Measurements from ENCODE around the gene NUP54. TPM values are rescaled to one million over a fixed set of nuclear protein-coding genes. Genes with fewer than 3 reads are reported as not detected.

The NUP54 gene
- total and polyA plus RNA-seq, 2 of the 8 experiments (the other 6 are each of a cell fraction or from before 2014, with no cell fraction given) = 51.4 to 103 TPM

DNA sequence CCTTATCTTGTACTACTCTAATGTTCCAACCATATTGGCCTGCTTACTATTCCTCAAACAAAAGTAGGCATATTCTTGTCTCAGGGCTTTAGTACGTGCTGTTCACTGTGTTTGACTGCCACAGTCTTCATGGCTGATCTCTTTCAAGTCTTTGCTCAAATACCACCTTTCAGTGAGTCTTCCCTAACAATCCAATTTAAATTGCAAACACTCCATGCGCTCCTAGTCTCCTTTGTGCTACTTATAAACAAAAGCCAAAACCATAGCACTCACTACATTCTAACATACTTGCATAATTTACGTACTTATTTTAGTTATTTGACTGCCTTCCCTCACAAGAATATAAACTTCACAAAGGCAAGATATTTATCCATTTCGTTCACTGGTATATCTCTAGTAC is 75.4 kb downstream of the NUP54 start:
- no peak overlapping the region for H3K23ac ChIP-seq (ENCODE audit: insufficient read length)
- POLR2A ChIA-PET (ENCODE audit: partially characterized antibody) = no interaction called here
- H3K4me3 ChIP-seq (ENCODE audit: extremely low read depth in 1 of 4, insufficient read depth in 2 of 4, low read depth in 3 of 4, low read length in 4 of 4) = peak overlapping the region in 1 of 4 experiments; percentile 3; a peak in 1 of 8 replicates
- H3K9ac ChIP-seq (replicated peaks in 1 of 4; ENCODE audit: extremely low read depth in 1 of 4, low read depth in 3 of 4, low read length in 3 of 4) = peak overlapping the region in 2 of 4 experiments; percentile 25 to 40; a peak in 4 of 7 replicates
- no peak overlapping the region for H3K56ac ChIP-seq (replicated peaks; ENCODE audit: insufficient read length, low read depth, low read length)
- peak overlapping the region; percentile 50 to 77 for H3K4me2 ChIP-seq (ENCODE audit: insufficient read depth in 1 of 2, low read depth in 2 of 2, low read length in 2 of 2)
- peak overlapping the region; percentile 72 for H3K27ac ChIP-seq (ENCODE audit: low read depth, low read length)
- peaks cover 0 to 11% (median 6%) of the 10 kb centered on the region in 4 experiments; a peak in 5 of 7 replicates for H3K4me1 ChIP-seq (replicated peaks in 1 of 4; ENCODE audit: control insufficient read depth in 3 of 4, insufficient read depth in 4 of 4, low read length in 3 of 4)
- TF ChIP-seq TAF1 (IDR thresholded peaks at IDR 0.05; ENCODE audit: low read depth, low read length) (peak; percentile 24; the same call in 1 of the 2 replicates), NANOG (IDR thresholded peaks at IDR 0.05; ENCODE audit: insufficient read depth, low read depth, low read length, poor library complexity, severe bottlenecking) (peak; percentile 75), POU5F1 (IDR thresholded peaks at IDR 0.05; ENCODE audit: low read depth, low read length) (peak; percentile 43; the same call in 1 of the 2 replicates), JUND (IDR thresholded peaks at IDR 0.05; ENCODE audit: low read length) (peak; percentile 33; the same call in 1 of the 2 replicates), TAF7 (optimal IDR thresholded peaks at IDR 0.05; ENCODE audit: borderline replicate concordance, low read depth, low read length) (peak; percentile 26), SIX5 (IDR thresholded peaks at IDR 0.05; ENCODE audit: low read depth, low read length) (no peak), SP1 (IDR thresholded peaks at IDR 0.05; ENCODE audit: low read depth, low read length) (peak; percentile 47), TEAD4 (IDR thresholded peaks at IDR 0.05; ENCODE audit: low read depth, low read length) (peak; percentile 80; the same call in 1 of the 2 replicates), KDM4A (IDR thresholded peaks at IDR 0.05; ENCODE audit: low read depth, low read length, severe bottlenecking) (no peak), CBX5 (IDR thresholded peaks at IDR 0.05; ENCODE audit: low read depth, low read length) (no peak), ASH2L (IDR thresholded peaks at IDR 0.05; ENCODE audit: low read length) (peak; percentile 76)
- TF ChIP-seq, protein P1, sequence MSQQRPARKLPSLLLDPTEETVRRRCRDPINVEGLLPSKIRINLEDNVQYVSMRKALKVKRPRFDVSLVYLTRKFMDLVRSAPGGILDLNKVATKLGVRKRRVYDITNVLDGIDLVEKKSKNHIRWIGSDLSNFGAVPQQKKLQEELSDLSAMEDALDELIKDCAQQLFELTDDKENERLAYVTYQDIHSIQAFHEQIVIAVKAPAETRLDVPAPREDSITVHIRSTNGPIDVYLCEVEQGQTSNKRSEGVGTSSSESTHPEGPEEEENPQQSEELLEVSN (IDR thresholded peaks at IDR 0.05) = no peak
- no peaks in the 10 kb centered on the region for H4K20me1 ChIP-seq (replicated peaks in 1 of 2; ENCODE audit: control insufficient read depth in 1 of 2, insufficient read depth in 2 of 2, low read length in 2 of 2)
- no peak overlapping the region for H3K4ac ChIP-seq (replicated peaks; ENCODE audit: insufficient read length, low read depth, low read length)
- H2BK20ac ChIP-seq (ENCODE audit: low read length) = 0 out of 2 replicates have a peak overlapping the region, but pooled peaks have one; percentile 52
- no peak overlapping the region for H2BK15ac ChIP-seq (ENCODE audit: low read length)
- no peaks in the 10 kb centered on the region for H3K36me3 ChIP-seq (ENCODE audit: control insufficient read depth in 2 of 4, insufficient read depth in 4 of 4, low read length in 3 of 4)
- no peaks in the 10 kb centered on the region for H3K27me3 ChIP-seq (replicated peaks in 1 of 4; ENCODE audit: control insufficient read depth in 3 of 4, extremely low read depth in 1 of 4, insufficient read depth in 3 of 4, low read length in 3 of 4)
- H3K14ac ChIP-seq (ENCODE audit: insufficient read length) = no peak overlapping the region
- H2BK12ac ChIP-seq (ENCODE audit: low read depth, low read length) = peak overlapping the region; percentile 99; the same call in 1 of the 2 replicates
- CTCF ChIA-PET (ENCODE audit: partially characterized antibody) = interaction anchor here (1.5 kb wide), 1 partner anchor 77 kb away, joined by 8 read pairs; no protein-coding TSS in a partner anchor
- peak overlapping the region; percentile 61 for H4K5ac ChIP-seq (ENCODE audit: insufficient read length, low read depth, low read length)
- peak; percentile 87 for FAIRE-seq
- H2AFZ ChIP-seq (ENCODE audit: low read length) = peak overlapping the region; percentile 73
- no peak overlapping the region for H4K8ac ChIP-seq (ENCODE audit: extremely low read depth, insufficient read depth, low read length)
- no peaks in the 10 kb centered on the region for H3K9me3 ChIP-seq (ENCODE audit: insufficient read depth in 2 of 2, low read depth in 1 of 2, low read length in 1 of 2)
- H3K79me1 ChIP-seq (ENCODE audit: low read depth, low read length) = no peaks in the 10 kb centered on the region
- peak overlapping the region; percentile 45 for H2BK120ac ChIP-seq (replicated peaks; ENCODE audit: low read depth, low read length)
- no peak overlapping the region for H4K91ac ChIP-seq (replicated peaks; ENCODE audit: insufficient read length, low read length)
- 19% methylated on average over 4 of the region's 4 CpGs; no CpG with 5 or more reads in 1 of the 2 experiments for WGBS, 2 experiments (ENCODE audit: extremely low coverage in 1 of 2, insufficient coverage in 1 of 2, insufficient read length in 1 of 2, insufficient replicate concordance in 2 of 2, low coverage in 1 of 2, low lambda C conversion rate in 2 of 2, missing lambda C conversion rate in 1 of 2)
- DNase-seq (ENCODE audit: low read depth in 1 of 2, low spot score in 2 of 2) = no peak
- H3K18ac ChIP-seq (ENCODE audit: extremely low read depth, low read length) = no peak overlapping the region; the same call in 1 of the 2 replicates
- H2BK5ac ChIP-seq (ENCODE audit: low read depth, low read length) = peak overlapping the region; percentile 85
- no peaks in the 10 kb centered on the region for H3K79me2 ChIP-seq (ENCODE audit: control insufficient read depth in 1 of 2, insufficient read depth in 2 of 2, low read length in 2 of 2)
- no peak overlapping the region; the same call in 1 of the 2 replicates for H2AK5ac ChIP-seq (ENCODE audit: low read depth, low read length)
- H3K23me2 ChIP-seq (ENCODE audit: low read depth, low read length) = no peaks in the 10 kb centered on the region; the same call in 1 of the 2 replicates

All from H1 (cell line).